HG03460 (cell line): ENCODE data around the gene SYT8.
"Not testable (repeated sequence)": the region's sequence is repeated elsewhere in the genome, so short reads cannot be mapped to it uniquely, and the experiment has no call there.

ENCODE experiments used
- ATAC-seq: cut with Tn5 transposase; IDR thresholded peaks from one replicate; pipeline ENCODE4 v1.9.1; 2021; ENCODE audit not compliant: unreplicated experiment

SYT8 gene

GRCh38 chr11:1871531-1871930 is 36.7 kb downstream of the SYT8 start:
- no peak for ATAC-seq

- no peak for ATAC-seq
Measured at GRCh38 chr11:1872267-1872985, 37.6 kb downstream of the SYT8 start.

GRCh38 chr11:1873048-1873812 is 38.4 kb downstream of the SYT8 start:
- ATAC-seq: no peak

- ATAC-seq: not testable (repeated sequence)
Measured at GRCh38 chr11:1873813-1874150, 39.0 kb downstream of the SYT8 start.

GRCh38 chr11:1874441-1875092 is 39.8 kb downstream of the SYT8 start:
- ATAC-seq: not testable (repeated sequence)

- ATAC-seq: no peak
Measured at GRCh38 chr11:1875093-1875850, 40.5 kb downstream of the SYT8 start.

GRCh38 chr11:1875851-1876301 is 41.1 kb downstream of the SYT8 start:
- not testable (repeated sequence) for ATAC-seq

GRCh38 chr11:1876361-1877063 is 41.7 kb downstream of the SYT8 start:
- ATAC-seq: no peak

GRCh38 chr11:1877211-1878136 is 42.7 kb downstream of the SYT8 start:
- ATAC-seq: no peak

GRCh38 chr11:1878137-1879031 is 43.6 kb downstream of the SYT8 start:
- ATAC-seq: no peak

- ATAC-seq: no peak
Measured at GRCh38 chr11:1879342-1879940, 44.7 kb downstream of the SYT8 start.

- no peak for ATAC-seq
Measured at GRCh38 chr11:1879941-1880720, 45.3 kb downstream of the SYT8 start.

GRCh38 chr11:1880746-1881441 is 46.1 kb downstream of the SYT8 start:
- no peak for ATAC-seq

GRCh38 chr11:1881442-1882264 is 46.9 kb downstream of the SYT8 start:
- no peak for ATAC-seq

- ATAC-seq: no peak
Measured at GRCh38 chr11:1882265-1883238, 47.8 kb downstream of the SYT8 start.
